Osteoblast (primary cell): ENCODE data around the gene GPRIN1. TPM values are rescaled to one million over a fixed set of nuclear protein-coding genes. Genes with fewer than 3 reads are reported as not detected.

Experiments
- DNase-seq: peaks from one replicate; pipeline ENCODE4 v3.0.0; 2011; ENCODE audit warnings: low spot score, mixed read lengths; ENCODE audit not compliant: insufficient read length; ENCODE audit errors: missing footprints
- H2AFZ ChIP-seq: 2 replicates; pipeline ENCODE4 v1.6.0; 2011; ENCODE audit warnings: mild to moderate bottlenecking, low read length
- H3K27ac ChIP-seq: 2 replicates; pipeline ENCODE4 v1.5.1; 2011; ENCODE audit warnings: mild to moderate bottlenecking, low read depth, low read length, moderate library complexity
- H3K27me3 ChIP-seq: 2 replicates; pipeline ENCODE4 v1.6.0; 2012; ENCODE audit warnings: mild to moderate bottlenecking, control low read depth, inconsistent platforms, low read length, moderate library complexity; ENCODE audit not compliant: insufficient read depth
- H3K36me3 ChIP-seq: 2 replicates; pipeline ENCODE4 v1.5.1; 2011; ENCODE audit warnings: mild to moderate bottlenecking, low read length, control low read depth, moderate library complexity; ENCODE audit not compliant: insufficient read depth
- H3K4me1 ChIP-seq: 2 replicates; pipeline ENCODE4 v1.5.1; 2011; ENCODE audit warnings: mild to moderate bottlenecking, low read length, control low read depth, moderate library complexity; ENCODE audit not compliant: insufficient read depth
- H3K4me2 ChIP-seq: 2 replicates; pipeline ENCODE4 v1.6.0; 2011; ENCODE audit warnings: mild to moderate bottlenecking, low read length; ENCODE audit not compliant: insufficient read depth
- H3K4me3 ChIP-seq: fragments of 200-600 bp; sonication (generic); 3 replicates; pipeline ENCODE4 v1.5.1; 2012; ENCODE audit warnings: mild to moderate bottlenecking, low read length, inconsistent platforms; ENCODE audit not compliant: insufficient read depth
- H3K79me2 ChIP-seq: 2 replicates; pipeline ENCODE4 v1.6.0; 2012; ENCODE audit warnings: mild to moderate bottlenecking, low read length, control low read depth, inconsistent platforms; ENCODE audit not compliant: insufficient read depth
- H3K9me3 ChIP-seq: 2 replicates; pipeline ENCODE4 v1.5.1; 2011; ENCODE audit warnings: low read depth, low read length, control low read depth
- H4K20me1 ChIP-seq: 2 replicates; pipeline ENCODE4 v1.6.0; 2012; ENCODE audit warnings: mild to moderate bottlenecking, low read length, control low read depth; ENCODE audit not compliant: insufficient read depth
- total RNA-seq: library from RNA; depleted of rRNA; stranded (reverse); fragments of >200 nt; gene quantifications from 2 replicates; pipeline ENCODE4 v1.2.3, GENCODE V29; 2012
- TF ChIP-seq, protein P1 (sequence below): IDR thresholded peaks from 2 replicates; pipeline ENCODE4 v1.5.1; 2011; ENCODE audit warnings: mild to moderate bottlenecking, low read depth, low read length, moderate library complexity; ENCODE audit errors: extremely low read depth

GPRIN1 gene
- total RNA-seq, 1 donor, result 1.8 TPM

- Histone ChIP-seq H2AFZ (no peak overlapping the region), H3K4me2 (no peak overlapping the region), H3K4me1 (peaks cover 13% of the 10 kb centered on the region), H3K4me3 (no peak overlapping the region), H3K36me3 (peaks cover 8% of the 10 kb centered on the region), H3K79me2 (peaks cover 39% of the 10 kb centered on the region), H3K27me3 (no peaks in the 10 kb centered on the region), H3K9me3 (no peaks in the 10 kb centered on the region), H3K27ac (no peak overlapping the region), H4K20me1 (peaks cover 46% of the 10 kb centered on the region)
- no peak for DNase-seq
- TF ChIP-seq, protein P1, sequence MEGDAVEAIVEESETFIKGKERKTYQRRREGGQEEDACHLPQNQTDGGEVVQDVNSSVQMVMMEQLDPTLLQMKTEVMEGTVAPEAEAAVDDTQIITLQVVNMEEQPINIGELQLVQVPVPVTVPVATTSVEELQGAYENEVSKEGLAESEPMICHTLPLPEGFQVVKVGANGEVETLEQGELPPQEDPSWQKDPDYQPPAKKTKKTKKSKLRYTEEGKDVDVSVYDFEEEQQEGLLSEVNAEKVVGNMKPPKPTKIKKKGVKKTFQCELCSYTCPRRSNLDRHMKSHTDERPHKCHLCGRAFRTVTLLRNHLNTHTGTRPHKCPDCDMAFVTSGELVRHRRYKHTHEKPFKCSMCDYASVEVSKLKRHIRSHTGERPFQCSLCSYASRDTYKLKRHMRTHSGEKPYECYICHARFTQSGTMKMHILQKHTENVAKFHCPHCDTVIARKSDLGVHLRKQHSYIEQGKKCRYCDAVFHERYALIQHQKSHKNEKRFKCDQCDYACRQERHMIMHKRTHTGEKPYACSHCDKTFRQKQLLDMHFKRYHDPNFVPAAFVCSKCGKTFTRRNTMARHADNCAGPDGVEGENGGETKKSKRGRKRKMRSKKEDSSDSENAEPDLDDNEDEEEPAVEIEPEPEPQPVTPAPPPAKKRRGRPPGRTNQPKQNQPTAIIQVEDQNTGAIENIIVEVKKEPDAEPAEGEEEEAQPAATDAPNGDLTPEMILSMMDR, result no peak
These were observed 42.2 kb upstream of the GPRIN1 start for GRCh38 chr5:176652136-176652535.

DNA sequence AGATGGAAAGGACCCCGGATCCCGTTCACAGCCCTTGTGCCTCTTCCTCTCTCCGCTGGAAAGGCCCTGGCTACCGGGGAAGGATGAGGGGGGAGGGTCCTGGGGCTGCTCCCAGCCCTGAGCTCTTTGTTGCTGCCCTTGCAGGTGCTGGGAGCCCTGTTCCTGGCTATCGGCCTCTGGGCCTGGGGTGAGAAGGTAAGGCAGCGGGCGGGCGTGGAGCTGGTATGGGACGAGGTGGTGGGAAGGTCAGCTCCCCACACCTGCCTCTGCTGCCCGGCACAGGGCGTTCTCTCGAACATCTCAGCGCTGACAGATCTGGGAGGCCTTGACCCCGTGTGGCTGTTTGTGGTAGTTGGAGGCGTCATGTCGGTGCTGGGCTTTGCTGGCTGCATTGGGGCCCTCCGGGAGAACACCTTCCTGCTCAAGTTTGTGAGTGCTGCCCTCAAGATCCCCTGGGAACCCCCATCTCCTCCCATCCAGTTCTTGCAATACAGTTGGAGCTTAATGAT is 41.6 kb upstream of the GPRIN1 start:
- Histone ChIP-seq H3K4me3 (no peak overlapping the region), H3K27ac (no peak overlapping the region), H3K79me2 (peaks cover 39% of the 10 kb centered on the region), H4K20me1 (peaks cover 46% of the 10 kb centered on the region), H3K36me3 (peaks cover 8% of the 10 kb centered on the region), H3K9me3 (no peaks in the 10 kb centered on the region), H3K4me2 (no peak overlapping the region), H3K27me3 (no peaks in the 10 kb centered on the region), H3K4me1 (peaks cover 18% of the 10 kb centered on the region), H2AFZ (no peak overlapping the region)
- TF ChIP-seq, protein P1, result no peak
- DNase-seq, result no peak

- Histone ChIP-seq H3K36me3 (peaks cover 8% of the 10 kb centered on the region), H2AFZ (no peak overlapping the region), H4K20me1 (peaks cover 46% of the 10 kb centered on the region), H3K27me3 (no peaks in the 10 kb centered on the region), H3K4me3 (no peak overlapping the region), H3K27ac (no peak overlapping the region), H3K9me3 (no peaks in the 10 kb centered on the region), H3K4me2 (no peak overlapping the region), H3K79me2 (peaks cover 39% of the 10 kb centered on the region), H3K4me1 (peaks cover 19% of the 10 kb centered on the region)
- TF ChIP-seq, protein P1, result no peak
- no peak for DNase-seq
These were observed 40.5 kb upstream of the GPRIN1 start for GRCh38 chr5:176650354-176650884.

GRCh38 chr5:176648474-176649194 is 38.7 kb upstream of the GPRIN1 start:
- TF ChIP-seq, protein P1, result no peak

More at GRCh38 chr5:176648474-176649194, 38.7 kb upstream of the GPRIN1 start:
- DNase-seq, result no peak
- H3K36me3 ChIP-seq, result peaks cover 5% of the 10 kb centered on the region
- H4K20me1 ChIP-seq, result peaks cover 38% of the 10 kb centered on the region
- H3K4me1 ChIP-seq, result peaks cover 19% of the 10 kb centered on the region
- H3K79me2 ChIP-seq, result peaks cover 39% of the 10 kb centered on the region
- no peak overlapping the region for H3K27ac ChIP-seq
- peak overlapping the region; percentile 62 for H2AFZ ChIP-seq
- peak overlapping the region; percentile 91 for H3K4me3 ChIP-seq
- peak overlapping the region; percentile 88 for H3K4me2 ChIP-seq
- no peaks in the 10 kb centered on the region for H3K27me3 ChIP-seq
- no peaks in the 10 kb centered on the region for H3K9me3 ChIP-seq
